ENCODE data around the gene MSMP. TPM values are rescaled to one million over a fixed set of nuclear protein-coding genes. Genes with fewer than 3 reads are reported as not detected.
A peak's percentile ranks its signal among the peaks of the same experiment; 100 is the strongest.

MSMP gene
- total RNA-seq, 4 donors from 2014 or later = 1.3 TPM; not detected in 3

DNA sequence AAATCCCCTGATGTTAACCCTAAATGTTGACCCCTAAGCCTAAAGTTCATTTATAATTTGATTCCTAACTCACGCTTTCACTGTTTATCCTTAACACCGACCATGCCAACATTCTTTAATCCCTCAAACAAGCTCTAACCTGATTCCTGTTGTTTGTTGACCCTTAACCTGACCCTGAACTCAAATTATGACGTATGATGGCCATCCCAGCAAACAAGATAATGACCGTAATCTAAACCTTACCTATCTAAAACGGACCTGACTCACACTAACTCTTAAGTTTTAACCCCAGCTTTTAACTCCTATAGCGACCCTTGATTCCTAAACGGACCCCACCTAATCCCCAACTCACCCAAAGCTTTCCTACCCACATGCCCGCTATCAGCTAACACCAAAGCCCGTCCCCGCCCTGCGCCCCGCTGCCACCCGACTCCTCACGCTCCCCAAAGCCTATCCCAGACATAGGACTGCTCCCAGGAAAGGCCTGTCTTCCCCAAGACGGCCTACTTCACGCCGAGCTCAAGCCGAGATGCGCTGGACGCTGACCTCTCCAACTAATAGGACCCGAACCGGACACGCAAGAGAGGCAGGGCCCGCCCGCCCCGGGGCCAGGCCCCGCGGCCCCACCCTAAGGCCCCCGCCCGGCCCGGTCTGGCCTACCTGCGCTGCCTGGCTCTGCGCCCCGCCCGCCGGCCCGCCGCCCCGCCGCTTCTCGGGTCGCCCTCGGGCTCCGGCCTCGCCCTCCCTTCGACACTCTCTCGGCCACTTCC, 22.5 kb downstream of the MSMP start:
- intact Hi-C loops (cut with DNase I) = no loop called here
- under 1% methylated on average over 17 of the region's 47 CpGs for WGBS
- Histone ChIP-seq H3K27me3 (no peaks in the 10 kb centered on the region), H3K4me3 (peak overlapping the region; percentile 81 to 96 (median 86)), H3K9me3 (no peaks in the 10 kb centered on the region), H3K27ac (replicated peaks in 1 of 4) (peak overlapping the region; percentile 97 to 99 (median 99)), H3K36me3 (peaks cover 17 to 27% (median 24%) of the 10 kb centered on the region in 4 donors), H3K4me1 (peaks cover 63 to 80% (median 78%) of the 10 kb centered on the region in 4 donors)
- TF ChIP-seq, protein P1, sequence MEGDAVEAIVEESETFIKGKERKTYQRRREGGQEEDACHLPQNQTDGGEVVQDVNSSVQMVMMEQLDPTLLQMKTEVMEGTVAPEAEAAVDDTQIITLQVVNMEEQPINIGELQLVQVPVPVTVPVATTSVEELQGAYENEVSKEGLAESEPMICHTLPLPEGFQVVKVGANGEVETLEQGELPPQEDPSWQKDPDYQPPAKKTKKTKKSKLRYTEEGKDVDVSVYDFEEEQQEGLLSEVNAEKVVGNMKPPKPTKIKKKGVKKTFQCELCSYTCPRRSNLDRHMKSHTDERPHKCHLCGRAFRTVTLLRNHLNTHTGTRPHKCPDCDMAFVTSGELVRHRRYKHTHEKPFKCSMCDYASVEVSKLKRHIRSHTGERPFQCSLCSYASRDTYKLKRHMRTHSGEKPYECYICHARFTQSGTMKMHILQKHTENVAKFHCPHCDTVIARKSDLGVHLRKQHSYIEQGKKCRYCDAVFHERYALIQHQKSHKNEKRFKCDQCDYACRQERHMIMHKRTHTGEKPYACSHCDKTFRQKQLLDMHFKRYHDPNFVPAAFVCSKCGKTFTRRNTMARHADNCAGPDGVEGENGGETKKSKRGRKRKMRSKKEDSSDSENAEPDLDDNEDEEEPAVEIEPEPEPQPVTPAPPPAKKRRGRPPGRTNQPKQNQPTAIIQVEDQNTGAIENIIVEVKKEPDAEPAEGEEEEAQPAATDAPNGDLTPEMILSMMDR (IDR thresholded peaks at IDR 0.05) = no peak
- no peak for TF ChIP-seq EP300 (IDR thresholded peaks at IDR 0.05)
- TF ChIP-seq POLR2AphosphoS5 (IDR thresholded peaks at IDR 0.05) = no peak
- no peak for DNase-seq (ENCODE audit: extremely low spot score)

DNA sequence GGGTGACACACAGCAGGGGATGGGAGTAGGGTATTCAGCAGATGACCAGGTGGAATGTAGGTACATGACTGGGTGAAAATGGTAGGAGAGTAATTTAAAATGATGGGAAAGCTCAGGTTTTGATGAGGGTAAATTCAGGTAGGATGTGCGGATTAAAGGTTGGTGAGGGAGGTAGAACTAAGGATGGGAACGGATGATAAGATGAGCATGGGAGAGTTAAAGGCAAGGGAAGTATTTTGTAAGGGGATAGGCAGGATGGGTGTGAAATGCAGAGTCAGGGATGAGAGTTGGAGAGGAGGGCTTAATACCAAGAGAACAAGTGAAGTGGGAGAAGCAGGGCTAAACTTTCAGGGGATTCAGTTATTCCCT, 23.6 kb downstream of the MSMP start:
- intact Hi-C loops (cut with DNase I) = no loop called here
- peaks cover 10 to 27% (median 18%) of the 10 kb centered on the region in 4 donors for H3K36me3 ChIP-seq
- H3K4me1 ChIP-seq = peaks cover 61 to 80% (median 79%) of the 10 kb centered on the region in 4 donors

DNA sequence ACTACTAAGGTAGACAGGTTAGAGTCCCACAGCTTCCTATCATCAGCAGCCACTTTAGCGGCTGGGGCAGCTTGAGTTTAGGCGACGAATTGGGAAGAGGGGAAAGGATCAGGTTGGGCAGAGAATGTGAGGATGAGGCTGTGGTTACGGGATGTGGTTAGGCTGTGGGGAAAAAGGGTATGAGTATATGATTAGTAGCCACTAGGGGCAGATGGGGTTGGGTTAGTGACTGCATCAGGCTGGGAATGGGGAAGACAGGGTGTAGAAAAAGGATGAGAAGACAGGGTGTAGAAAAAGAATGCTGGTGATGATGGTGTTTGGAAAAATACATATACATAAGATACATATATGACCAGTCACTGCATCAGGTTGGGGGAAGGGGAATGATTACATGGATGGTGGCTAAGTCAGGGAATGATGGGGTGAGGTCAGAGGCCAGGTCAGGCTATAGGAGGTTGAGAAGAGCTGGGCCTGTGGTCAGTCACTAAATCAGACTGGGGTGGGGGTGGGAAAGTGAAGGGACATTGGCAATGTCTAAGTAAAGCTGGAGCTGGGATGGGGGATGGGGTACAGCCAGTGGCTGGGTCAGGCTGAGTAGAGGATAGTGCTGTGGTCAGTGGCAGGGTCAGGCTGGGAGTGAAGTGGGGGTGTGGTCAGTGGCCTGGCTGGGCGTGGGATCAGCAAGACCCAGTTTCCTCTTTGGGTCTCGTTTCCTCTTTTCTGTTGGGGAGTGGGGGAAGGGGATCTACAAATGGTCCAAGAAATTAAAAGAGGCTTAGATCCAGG, 24.2 kb downstream of the MSMP start:
- intact Hi-C loops (cut with DNase I) = loop anchor here (2.0 kb wide), 2 partner anchors 39 to 71 kb away; partner anchors contain the start of genes CCDC107 and RMRP
- 25% methylated on average over 6 of the region's 6 CpGs for WGBS
- Histone ChIP-seq H3K27ac (replicated peaks in 1 of 4) (peak overlapping the region; percentile 97 to 99 (median 99)), H3K4me1 (peaks cover 61 to 85% (median 84%) of the 10 kb centered on the region in 4 donors), H3K4me3 (peak overlapping the region; percentile 81 to 96 (median 86)), H3K36me3 (peaks cover 10 to 27% (median 18%) of the 10 kb centered on the region in 4 donors), H3K27me3 (no peaks in the 10 kb centered on the region), H3K9me3 (no peaks in the 10 kb centered on the region)
- no peak for DNase-seq (ENCODE audit: extremely low spot score)
- TF ChIP-seq EP300 (IDR thresholded peaks at IDR 0.05) = no peak
- TF ChIP-seq, protein P1 (IDR thresholded peaks at IDR 0.05) = peak; percentile 51 to 63 (median 62)
- TF ChIP-seq POLR2AphosphoS5 (IDR thresholded peaks at IDR 0.05) = peak in 1 of 2 donors; percentile 59
- TF ChIP-seq POLR2A (IDR thresholded peaks at IDR 0.05; ENCODE audit: low read depth) = peak; percentile 32

More for the DNA sequence above, 23.6 kb downstream of the MSMP start:
- Histone ChIP-seq H3K27ac (replicated peaks in 1 of 4) (peak overlapping the region; percentile 97 to 99 (median 99)), H3K9me3 (no peaks in the 10 kb centered on the region), H3K27me3 (no peaks in the 10 kb centered on the region), H3K4me3 (peak overlapping the region; percentile 81 to 96 (median 86))
- WGBS = 52% methylated on average over 2 of the region's 2 CpGs
- TF ChIP-seq POLR2A (IDR thresholded peaks at IDR 0.05; ENCODE audit: low read depth) = no peak
- DNase-seq (ENCODE audit: extremely low spot score) = no peak

DNA sequence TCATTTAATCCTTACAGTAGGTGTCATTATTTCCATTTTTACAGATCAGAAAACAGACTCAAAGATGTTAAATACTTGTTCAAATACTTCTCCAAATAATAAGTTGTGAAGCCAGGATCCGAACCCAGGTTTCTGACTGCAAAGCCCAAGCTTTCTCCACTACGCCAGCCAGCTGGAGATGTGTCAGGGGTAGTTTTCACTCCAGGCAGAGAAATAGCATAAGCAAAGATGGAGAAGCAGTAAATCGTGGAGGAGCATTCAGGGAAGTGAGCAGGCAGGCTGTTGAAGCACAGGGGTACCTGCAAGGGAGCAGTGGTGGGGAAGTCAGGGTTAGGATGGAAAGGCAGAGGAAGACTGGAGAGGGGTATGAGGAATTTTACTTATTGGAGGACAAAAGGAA, 25.0 kb downstream of the MSMP start:
- Histone ChIP-seq H3K27ac (replicated peaks in 1 of 4) (peak overlapping the region; percentile 97 to 99 (median 99)), H3K4me1 (peaks cover 61 to 79% (median 77%) of the 10 kb centered on the region in 4 donors), H3K36me3 (peaks cover 15 to 29% (median 20%) of the 10 kb centered on the region in 4 donors), H3K4me3 (peak overlapping the region; percentile 81 to 96 (median 86)), H3K9me3 (no peaks in the 10 kb centered on the region), H3K27me3 (no peaks in the 10 kb centered on the region)
- WGBS = 27% methylated on average over 3 of the region's 3 CpGs
- intact Hi-C loops (cut with DNase I) = loop anchor here (2.0 kb wide), 2 partner anchors 38 to 70 kb away; partner anchors contain the start of genes CCDC107 and RMRP
- TF ChIP-seq POLR2A (IDR thresholded peaks at IDR 0.05; ENCODE audit: low read depth) = no peak
- no peak for TF ChIP-seq POLR2AphosphoS5 (IDR thresholded peaks at IDR 0.05)
- TF ChIP-seq, protein P1 (IDR thresholded peaks at IDR 0.05) = no peak
- TF ChIP-seq EP300 (IDR thresholded peaks at IDR 0.05) = no peak
- no peak for DNase-seq (ENCODE audit: extremely low spot score)

All from esophagus muscularis mucosa (tissue), 4 donors.